ENCODE measurements around the gene C11orf21.

The C11orf21 gene

DNA sequence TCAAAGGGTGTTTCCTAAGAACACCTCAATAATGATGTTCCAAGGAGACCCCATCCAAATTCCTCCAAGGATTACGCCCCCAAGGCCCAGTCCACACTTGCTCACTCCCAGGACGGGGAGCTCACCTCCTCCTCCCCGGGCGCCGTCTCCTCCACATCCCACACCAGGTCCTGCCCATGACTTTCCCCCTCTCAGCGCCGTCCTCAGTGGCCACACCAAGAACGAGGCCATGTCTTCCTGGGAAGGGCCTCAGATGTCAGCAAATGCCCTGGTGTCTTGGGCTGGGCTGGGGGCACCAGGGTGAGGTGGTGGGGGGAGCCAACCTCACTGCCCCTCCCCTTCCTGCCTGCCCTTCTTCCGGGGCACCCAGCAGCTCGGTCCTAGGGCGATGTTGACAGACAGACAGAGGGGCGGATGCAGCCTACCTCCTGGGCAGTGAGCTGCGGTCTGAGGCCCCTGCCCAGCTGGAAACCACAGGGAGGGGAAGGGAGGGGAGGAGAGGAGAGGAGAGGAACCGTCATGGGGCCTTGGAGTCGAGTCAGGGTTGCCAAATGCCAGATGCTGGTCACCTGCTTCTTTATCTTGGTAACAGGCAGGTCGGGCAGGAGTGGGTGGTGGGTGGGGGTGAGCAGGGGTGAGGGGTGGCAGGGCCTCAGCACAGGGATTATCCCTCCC lies at the start of gene C11orf21, which contains the start of gene TSPAN32:
TSS of gene C11orf21 (minus strand) at position 288 of the 675 bp plus-strand sequence. CDS start at position 178, 110 bp downstream.
TSS of gene TSPAN32 (plus strand) at position 383 of the 675 bp plus-strand sequence. CDS start at position 520, 137 bp downstream.
- no peak within 1 kb of the TSS for H3K4me3 ChIP-seq (ENCODE audit: control insufficient read depth, low read depth, low read length)
- TF ChIP-seq, protein P1, sequence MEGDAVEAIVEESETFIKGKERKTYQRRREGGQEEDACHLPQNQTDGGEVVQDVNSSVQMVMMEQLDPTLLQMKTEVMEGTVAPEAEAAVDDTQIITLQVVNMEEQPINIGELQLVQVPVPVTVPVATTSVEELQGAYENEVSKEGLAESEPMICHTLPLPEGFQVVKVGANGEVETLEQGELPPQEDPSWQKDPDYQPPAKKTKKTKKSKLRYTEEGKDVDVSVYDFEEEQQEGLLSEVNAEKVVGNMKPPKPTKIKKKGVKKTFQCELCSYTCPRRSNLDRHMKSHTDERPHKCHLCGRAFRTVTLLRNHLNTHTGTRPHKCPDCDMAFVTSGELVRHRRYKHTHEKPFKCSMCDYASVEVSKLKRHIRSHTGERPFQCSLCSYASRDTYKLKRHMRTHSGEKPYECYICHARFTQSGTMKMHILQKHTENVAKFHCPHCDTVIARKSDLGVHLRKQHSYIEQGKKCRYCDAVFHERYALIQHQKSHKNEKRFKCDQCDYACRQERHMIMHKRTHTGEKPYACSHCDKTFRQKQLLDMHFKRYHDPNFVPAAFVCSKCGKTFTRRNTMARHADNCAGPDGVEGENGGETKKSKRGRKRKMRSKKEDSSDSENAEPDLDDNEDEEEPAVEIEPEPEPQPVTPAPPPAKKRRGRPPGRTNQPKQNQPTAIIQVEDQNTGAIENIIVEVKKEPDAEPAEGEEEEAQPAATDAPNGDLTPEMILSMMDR (IDR thresholded peaks at IDR 0.05; ENCODE audit: control insufficient read depth, insufficient read depth, low read depth, low read length, missing control alignments) = no peak
- no peak for DNase-seq (ENCODE audit: low read depth)

- no peak overlapping the region for H3K4me3 ChIP-seq (ENCODE audit: control insufficient read depth, low read depth, low read length)
- DNase-seq (ENCODE audit: low read depth) = no peak
Measured at GRCh38 chr11:2348986-2349385, 47.3 kb upstream of the C11orf21 start.

DNA sequence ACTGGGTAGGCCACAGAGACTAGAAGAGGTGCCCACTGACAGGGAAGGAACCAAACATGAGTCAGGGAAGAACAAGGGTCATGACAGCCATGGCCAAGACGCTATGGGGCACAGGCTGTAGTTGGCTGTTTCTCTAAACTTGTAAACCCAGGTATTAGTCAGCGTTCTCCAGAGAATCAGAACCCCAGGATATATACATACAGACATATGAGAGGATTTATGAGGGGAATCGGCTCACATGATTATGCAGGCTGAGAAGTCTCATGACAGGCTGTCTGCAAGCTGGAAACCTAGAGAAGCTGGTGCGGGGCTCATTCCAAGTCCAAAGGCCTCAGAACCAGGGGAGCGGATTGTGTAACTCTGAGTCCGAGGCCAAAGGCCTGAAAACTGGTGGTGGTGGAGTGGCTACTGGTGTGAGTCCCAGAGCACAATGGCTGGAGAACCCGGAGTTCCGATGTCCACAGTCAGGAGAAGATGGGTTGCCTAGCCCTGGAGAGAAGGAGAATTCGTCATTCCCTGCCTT lies 45.7 kb upstream of the C11orf21 start:
- H3K4me3 ChIP-seq (ENCODE audit: control insufficient read depth, low read depth, low read length) = no peak overlapping the region
- TF ChIP-seq, protein P1 (IDR thresholded peaks at IDR 0.05; ENCODE audit: control insufficient read depth, insufficient read depth, low read depth, low read length, missing control alignments) = no peak
- DNase-seq (ENCODE audit: low read depth) = no peak

More at GRCh38 chr11:2348986-2349385, 47.3 kb upstream of the C11orf21 start:
- TF ChIP-seq, protein P1 (IDR thresholded peaks at IDR 0.05; ENCODE audit: control insufficient read depth, insufficient read depth, low read depth, low read length, missing control alignments) = no peak

DNA sequence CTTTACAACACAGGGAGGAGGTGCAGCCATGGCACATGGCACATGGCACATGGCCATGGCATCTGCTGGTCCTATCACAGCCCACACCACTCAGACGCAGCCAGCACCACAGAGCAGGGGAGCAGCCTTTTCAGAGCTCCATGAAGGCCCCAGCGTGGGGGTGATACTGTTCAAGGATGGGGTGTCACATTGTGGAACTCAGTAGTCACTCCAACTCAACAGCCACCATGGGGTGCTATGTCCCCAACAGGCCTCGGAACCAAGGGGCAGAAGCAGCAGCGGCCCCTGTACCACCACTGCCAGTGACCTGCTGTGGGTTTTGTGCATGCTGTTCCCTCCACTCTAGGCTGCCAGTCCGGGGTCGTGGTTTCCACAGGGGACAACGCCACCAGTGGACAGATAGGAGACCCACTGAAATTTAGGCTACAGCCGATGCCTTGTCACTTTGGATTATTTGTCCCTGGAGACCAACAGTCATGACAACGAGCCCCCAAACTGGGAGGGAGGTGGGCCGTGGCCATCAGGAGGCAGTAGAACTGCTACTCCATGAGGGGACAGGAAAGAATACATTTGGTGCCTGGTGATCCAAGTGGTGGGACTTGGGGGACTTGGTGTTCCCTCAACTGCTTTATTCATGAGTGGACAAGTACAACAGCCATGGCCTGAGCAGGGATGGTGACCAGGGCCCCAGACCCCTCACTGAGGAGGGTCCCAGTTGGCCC lies 45.0 kb upstream of the C11orf21 start:
- no peak overlapping the region for H3K4me3 ChIP-seq (ENCODE audit: control insufficient read depth, low read depth, low read length)
- TF ChIP-seq, protein P1 (IDR thresholded peaks at IDR 0.05; ENCODE audit: control insufficient read depth, insufficient read depth, low read depth, low read length, missing control alignments) = no peak
- DNase-seq (ENCODE audit: low read depth) = no peak

GRCh38 chr11:2346014-2346413 lies 44.3 kb upstream of the C11orf21 start:
- DNase-seq (ENCODE audit: low read depth) = no peak
- H3K4me3 ChIP-seq (ENCODE audit: control insufficient read depth, low read depth, low read length) = no peak overlapping the region
- TF ChIP-seq, protein P1 (IDR thresholded peaks at IDR 0.05; ENCODE audit: control insufficient read depth, insufficient read depth, low read depth, low read length, missing control alignments) = no peak

GRCh38 chr11:2345050-2345449 lies 43.3 kb upstream of the C11orf21 start:
- no peak for DNase-seq (ENCODE audit: low read depth)
- TF ChIP-seq, protein P1 (IDR thresholded peaks at IDR 0.05; ENCODE audit: control insufficient read depth, insufficient read depth, low read depth, low read length, missing control alignments) = no peak
- no peak overlapping the region for H3K4me3 ChIP-seq (ENCODE audit: control insufficient read depth, low read depth, low read length)
